ENCODE data around the gene MCC.

GRCh38 chr5:113242481-113243348 lies 245.5 kb downstream of the MCC start:
- TF ChIP-seq CTCF (conservative IDR thresholded peaks at IDR 0.05 in 1 of 2, IDR thresholded peaks at IDR 0.05 in 1 of 2; ENCODE audit: low read depth in 1 of 2, low read length in 2 of 2), result no peak
- TF ChIP-seq EZH2 (IDR thresholded peaks at IDR 0.05; ENCODE audit: low read length, missing control alignments), result no peak
